Duodenal mucosa (tissue), 2 donors: Measurements from ENCODE around the gene LTBP1.
"Not testable (repeated sequence)": the region's sequence is repeated elsewhere in the genome, so short reads cannot be mapped to it uniquely, and the experiment has no call there.

ENCODE experiments used
- H3K27ac ChIP-seq: one replicate; pipeline ENCODE4 v1.7.0; 2013; ENCODE audit warnings: low read depth, low read length
- H3K27me3 ChIP-seq, 2 donors: one replicate each; pipeline ENCODE4 v1.7.0; 2013; ENCODE audit warnings: low read length in 2 of 2, control low read depth in 1 of 2; ENCODE audit not compliant: insufficient read depth in 2 of 2, control insufficient read depth in 1 of 2
- H3K36me3 ChIP-seq, 2 donors: one replicate each; pipeline ENCODE4 v1.7.0; 2013; ENCODE audit warnings: low read length in 2 of 2, control low read depth in 1 of 2; ENCODE audit not compliant: insufficient read depth in 2 of 2, control insufficient read depth in 1 of 2
- H3K4me1 ChIP-seq, 2 donors: one replicate each; pipeline ENCODE4 v1.7.0; 2013; ENCODE audit warnings: low read length in 2 of 2, control low read depth in 1 of 2; ENCODE audit not compliant: insufficient read depth in 2 of 2, control insufficient read depth in 1 of 2
- H3K4me3 ChIP-seq, 2 donors: one replicate each; pipeline ENCODE4 v1.7.0; 2013; ENCODE audit warnings: low read length in 2 of 2, low read depth in 1 of 2
- H3K9ac ChIP-seq, 2 donors: one replicate each; pipeline ENCODE4 v1.7.0; 2013; ENCODE audit warnings: low read length in 2 of 2, low read depth in 1 of 2
- H3K9me3 ChIP-seq, 2 donors: one replicate each; pipeline ENCODE4 v1.7.0; 2013; ENCODE audit warnings: low read length in 2 of 2, control low read depth in 1 of 2; ENCODE audit not compliant: control insufficient read depth in 1 of 2

LTBP1 gene

GRCh38 chr2:33347856-33348255, 401.1 kb downstream of the LTBP1 start:
- Histone ChIP-seq H3K9me3 (no peaks in the 10 kb centered on the region), H3K27me3 (no peaks in the 10 kb centered on the region), H3K36me3 (no peaks in the 10 kb centered on the region), H3K4me3 (no peak overlapping the region), H3K4me1 (no peaks in the 10 kb centered on the region), H3K9ac (no peak overlapping the region), H3K27ac (no peak overlapping the region)

GRCh38 chr2:33350632-33351031, 403.9 kb downstream of the LTBP1 start:
- Histone ChIP-seq H3K4me1 (no peaks in the 10 kb centered on the region), H3K27me3 (no peaks in the 10 kb centered on the region), H3K9ac (no peak overlapping the region), H3K36me3 (no peaks in the 10 kb centered on the region), H3K27ac (no peak overlapping the region), H3K9me3 (peaks cover 1 to 3% of the 10 kb centered on the region in 2 donors), H3K4me3 (no peak overlapping the region)

GRCh38 chr2:33351781-33352180, 405.0 kb downstream of the LTBP1 start:
- Histone ChIP-seq H3K9me3 (peaks cover 4 to 8% of the 10 kb centered on the region in 2 donors), H3K4me3 (no peak overlapping the region), H3K27me3 (no peaks in the 10 kb centered on the region), H3K36me3 (no peaks in the 10 kb centered on the region), H3K4me1 (no peaks in the 10 kb centered on the region), H3K9ac (no peak overlapping the region), H3K27ac (no peak overlapping the region)

- Histone ChIP-seq H3K9ac (no peak overlapping the region), H3K27me3 (no peaks in the 10 kb centered on the region), H3K4me3 (no peak overlapping the region), H3K4me1 (no peaks in the 10 kb centered on the region), H3K36me3 (no peaks in the 10 kb centered on the region), H3K9me3 (peaks cover 4 to 8% of the 10 kb centered on the region in 2 donors), H3K27ac (no peak overlapping the region)
Observed at GRCh38 chr2:33354981-33355380, 408.2 kb downstream of the LTBP1 start.

GRCh38 chr2:33358878-33359277, 412.1 kb downstream of the LTBP1 start:
- Histone ChIP-seq H3K27ac (no peak overlapping the region), H3K9ac (no peak overlapping the region), H3K27me3 (no peaks in the 10 kb centered on the region), H3K9me3 (peaks cover 4 to 8% of the 10 kb centered on the region in 2 donors), H3K36me3 (no peaks in the 10 kb centered on the region), H3K4me1 (no peaks in the 10 kb centered on the region), H3K4me3 (no peak overlapping the region)

GRCh38 chr2:33363325-33364298, 416.9 kb downstream of the LTBP1 start:
- Histone ChIP-seq H3K27me3 (no peaks in the 10 kb centered on the region), H3K4me3 (no peak overlapping the region), H3K9ac (no peak overlapping the region), H3K9me3 (no peaks in the 10 kb centered on the region), H3K36me3 (no peaks in the 10 kb centered on the region), H3K4me1 (no peaks in the 10 kb centered on the region), H3K27ac (no peak overlapping the region)

GRCh38 chr2:33365264-33365970, 418.7 kb downstream of the LTBP1 start:
- H3K4me1 ChIP-seq = no peaks in the 10 kb centered on the region
- H3K27ac ChIP-seq = no peak overlapping the region

GRCh38 chr2:33366473-33366872, 419.7 kb downstream of the LTBP1 start:
- H3K4me3 ChIP-seq = no peak overlapping the region
- H3K36me3 ChIP-seq = no peaks in the 10 kb centered on the region
- H3K27ac ChIP-seq = no peak overlapping the region
- no peaks in the 10 kb centered on the region for H3K27me3 ChIP-seq
- no peak overlapping the region for H3K9ac ChIP-seq
- H3K4me1 ChIP-seq = no peaks in the 10 kb centered on the region
- H3K9me3 ChIP-seq = no peaks in the 10 kb centered on the region

More at GRCh38 chr2:33365264-33365970, 418.7 kb downstream of the LTBP1 start:
- Histone ChIP-seq H3K27me3 (no peaks in the 10 kb centered on the region), H3K9me3 (no peaks in the 10 kb centered on the region), H3K9ac (no peak overlapping the region), H3K36me3 (no peaks in the 10 kb centered on the region), H3K4me3 (no peak overlapping the region)

GRCh38 chr2:33368524-33368923, 421.8 kb downstream of the LTBP1 start:
- H3K27ac ChIP-seq, H3K36me3 ChIP-seq, H3K9me3 ChIP-seq, H3K4me1 ChIP-seq, H3K9ac ChIP-seq, H3K4me3 ChIP-seq, H3K27me3 ChIP-seq: not testable (repeated sequence)

- no peaks in the 10 kb centered on the region for H3K36me3 ChIP-seq
- no peaks in the 10 kb centered on the region for H3K4me1 ChIP-seq
- no peak overlapping the region for H3K4me3 ChIP-seq
- H3K9me3 ChIP-seq = no peaks in the 10 kb centered on the region
- no peak overlapping the region for H3K9ac ChIP-seq
- H3K27me3 ChIP-seq = no peaks in the 10 kb centered on the region
- no peak overlapping the region for H3K27ac ChIP-seq
Observed at GRCh38 chr2:33369191-33369590, 422.4 kb downstream of the LTBP1 start.
